Stomach (tissue), 9 donors: Measurements from ENCODE around the gene RHOBTB1. TPM values are rescaled to one million over a fixed set of nuclear protein-coding genes. Genes with fewer than 3 reads are reported as not detected.
A peak's percentile ranks its signal among the peaks of the same experiment; 100 is the strongest.

Experiments used
- DNase-seq, 2 donors: peaks; one replicate each; pipeline versions ENCODE4 v3.0.0 to v3.0.0-alpha.2; 2013 to 2019
- H3K27ac ChIP-seq, 5 donors: fragments of 200-600 bp in 4 of 5; sonication (generic) in 4 of 5; one replicate each; pipeline ENCODE4 v1.5.1; 2013 to 2019; ENCODE audit warnings: mild to moderate bottlenecking in 1 of 5, moderate library complexity in 1 of 5
- H3K27me3 ChIP-seq, 3 donors: fragments of 200-600 bp; sonication (generic); one replicate each; pipeline ENCODE4 v1.5.1; 2017 to 2019; ENCODE audit warnings: mixed run types in 1 of 3
- H3K36me3 ChIP-seq, 4 donors: fragments of 200-600 bp; sonication (generic); 1 replicate in 3 of 4; 2 replicates in 1 of 4; pipeline ENCODE4 v1.5.1; 2016 to 2019
- H3K4me1 ChIP-seq, 4 donors: fragments of 200-600 bp; sonication (generic); one replicate each; pipeline ENCODE4 v1.5.1; 2016 to 2019
- H3K4me3 ChIP-seq, 4 donors: fragments of 200-600 bp; sonication (generic) in 3 of 4; one replicate each; pipeline ENCODE4 v1.5.1; 2016 to 2019; ENCODE audit warnings: mild to moderate bottlenecking in 1 of 4
- H3K9me3 ChIP-seq, 4 donors: fragments of 200-600 bp; sonication (generic); one replicate each; pipeline ENCODE4 v1.5.1; 2016 to 2019
- POLR2A ChIP-seq, 4 donors: fragments of 450-650 bp; IDR thresholded peaks; one replicate each; pipeline ENCODE4 v1.6.1; 2016; ENCODE audit warnings: antibody characterized with exemption in 4 of 4, control low read depth in 2 of 4, mild to moderate bottlenecking in 1 of 4, moderate library complexity in 1 of 4
- WGBS, 5 donors: extraction: QIAGEN DNeasy Blood & Tissue Kit in 3 of 5; methylation state at CpG; one replicate each; pipeline versions ENCODE4 v1.1.5 to v1.1.7; 2013 to 2018; 5-methylcytosine and 5-hydroxymethylcytosine counted together
- intact Hi-C: fragments of 100-400 bp; cut with DNase I; formaldehyde crosslinking; loops from one replicate; pipeline ENCODE4 v1.15.1; 2023; ENCODE audit warnings: low total_unique reads
- polyA plus RNA-seq, 3 donors: library from polyadenylated mRNA; stranded (reverse); fragments of 200-250 nt; gene quantifications; one replicate each; pipeline ENCODE4 v1.2.3, GENCODE V29; 2013
- small RNA-seq, 4 donors: library from RNA; depleted of rRNA; stranded (forward); fragments of <200 nt; gene quantifications; one replicate each; pipeline ENCODE3, GENCODE V24; 2016
- total RNA-seq, 5 donors: library from RNA; depleted of rRNA; stranded (reverse); fragments of >200 nt; gene quantifications; one replicate each; pipeline versions ENCODE4 v1.1.0 to v1.2.3, GENCODE V29; 2014 to 2016
- TF ChIP-seq, protein P1 (sequence below), 7 experiments: fragments of 450-650 bp in 4 of 7; fragments of 200-600 bp in 3 of 7; sonication (generic) in 3 of 7; IDR thresholded peaks; one replicate each; pipeline ENCODE4 v1.5.1; 2016 to 2019; ENCODE audit warnings: antibody characterized with exemption in 7 of 7, control low read depth in 2 of 7, mild to moderate bottlenecking in 1 of 7
- donor health status: healthy with polysubstance abuse.
- donor health status: Bipolar disorder and iron deficiency.
- donor health status: healthy.

The RHOBTB1 gene
- total and polyA plus RNA-seq, 8 donors = 2.3 to 302 (median 21.9) TPM

- Histone ChIP-seq H3K4me3 (no peak overlapping the region), H3K4me1 (peaks cover 0 to 29% (median 16%) of the 10 kb centered on the region in 4 donors), H3K27ac (peak overlapping the region in 1 of 5 donors; percentile 47), H3K36me3 (no peaks in the 10 kb centered on the region), H3K9me3 (no peaks in the 10 kb centered on the region), H3K27me3 (no peaks in the 10 kb centered on the region)
- DNase-seq = peak in 1 of 2 donors; percentile 31
- TF ChIP-seq, protein P1, sequence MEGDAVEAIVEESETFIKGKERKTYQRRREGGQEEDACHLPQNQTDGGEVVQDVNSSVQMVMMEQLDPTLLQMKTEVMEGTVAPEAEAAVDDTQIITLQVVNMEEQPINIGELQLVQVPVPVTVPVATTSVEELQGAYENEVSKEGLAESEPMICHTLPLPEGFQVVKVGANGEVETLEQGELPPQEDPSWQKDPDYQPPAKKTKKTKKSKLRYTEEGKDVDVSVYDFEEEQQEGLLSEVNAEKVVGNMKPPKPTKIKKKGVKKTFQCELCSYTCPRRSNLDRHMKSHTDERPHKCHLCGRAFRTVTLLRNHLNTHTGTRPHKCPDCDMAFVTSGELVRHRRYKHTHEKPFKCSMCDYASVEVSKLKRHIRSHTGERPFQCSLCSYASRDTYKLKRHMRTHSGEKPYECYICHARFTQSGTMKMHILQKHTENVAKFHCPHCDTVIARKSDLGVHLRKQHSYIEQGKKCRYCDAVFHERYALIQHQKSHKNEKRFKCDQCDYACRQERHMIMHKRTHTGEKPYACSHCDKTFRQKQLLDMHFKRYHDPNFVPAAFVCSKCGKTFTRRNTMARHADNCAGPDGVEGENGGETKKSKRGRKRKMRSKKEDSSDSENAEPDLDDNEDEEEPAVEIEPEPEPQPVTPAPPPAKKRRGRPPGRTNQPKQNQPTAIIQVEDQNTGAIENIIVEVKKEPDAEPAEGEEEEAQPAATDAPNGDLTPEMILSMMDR (IDR thresholded peaks at IDR 0.05) = no peak
- no peak for TF ChIP-seq POLR2A (IDR thresholded peaks at IDR 0.05)
- WGBS, 5 donors = 65 to 70% (median 68%) methylated on average over 6 of the region's 6 CpGs
- intact Hi-C loops = loop anchor here (10.0 kb wide), 1 partner anchor 145 kb away; no protein-coding TSS in a partner anchor
These were observed 123.8 kb downstream of the RHOBTB1 start for GRCh38 chr10:60820093-60820754.

Small RNA genes lying within 50 kb of the gene (small RNA-seq; reads per million reads assigned to genes)
- gene RNU2-72P = 0 to 0.08 (median 0) reads per million in 4 donors

Other genes starting within 250 kb of the RHOBTB1 start
- 10 to 100 TPM in 1 of 5 donors, 1 to 10 TPM in 4; 1.8 to 33.2 (median 2.6) TPM for gene CDK1, start 165.7 kb downstream of the RHOBTB1 start, total RNA-seq
- gene CDK1, start 165.7 kb downstream of the RHOBTB1 start, polyA plus RNA-seq = 10 to 100 TPM in 2 of 3 donors, 1 to 10 TPM in 1; 6.0 to 17.2 (median 13.6) TPM